Sigmoid colon (tissue), 4 donors: ENCODE measurements around the gene AP4M1.

Experiments
- CTCF ChIP-seq, 4 experiments: fragments of 450-650 bp in 3 of 4; fragments of 200-600 bp in 1 of 4; IDR thresholded peaks; one replicate each; pipeline ENCODE4 v1.5.1; 2016 to 2019; ENCODE audit warnings: antibody characterized with exemption in 4 of 4, mild to moderate bottlenecking in 3 of 4, moderate library complexity in 2 of 4
- EP300 ChIP-seq, 4 donors: sonication (generic); formaldehyde crosslinking; IDR thresholded peaks; one replicate each; pipeline ENCODE4 v1.6.1; 2017; ENCODE audit warnings: antibody characterized with exemption in 4 of 4

- TF ChIP-seq CTCF (IDR thresholded peaks at IDR 0.05) (no peak), EP300 (IDR thresholded peaks at IDR 0.05) (no peak)
Observed at GRCh38 chr7:100107890-100108289, 6.4 kb downstream of the AP4M1 start.
